IPS DF 6.9 (cell line): ENCODE results near the gene PROM1.
A peak's percentile ranks its signal among the peaks of the same experiment; 100 is the strongest.

ENCODE experiments used
- DNase-seq: peaks from one replicate; pipeline ENCODE4 v3.0.0-alpha.2; 2013; ENCODE audit warnings: low read depth, low spot score
- H3K27ac ChIP-seq: one replicate; pipeline ENCODE4 v1.5.1; 2013; ENCODE audit warnings: low read length, control low read depth
- H3K27me3 ChIP-seq: 2 replicates; pipeline ENCODE4 v1.6.1; 2013; ENCODE audit warnings: mild to moderate bottlenecking, low read length; ENCODE audit not compliant: control insufficient read depth, insufficient read depth
- H3K36me3 ChIP-seq: 2 replicates; pipeline ENCODE4 v1.6.1; 2013; ENCODE audit warnings: low read length; ENCODE audit not compliant: control insufficient read depth, insufficient read depth
- H3K4me1 ChIP-seq: 2 replicates; pipeline ENCODE4 v1.6.1; 2013; ENCODE audit warnings: low read length; ENCODE audit not compliant: control insufficient read depth, insufficient read depth
- H3K4me3 ChIP-seq: 2 replicates; pipeline ENCODE4 v1.5.1; 2013; ENCODE audit warnings: mild to moderate bottlenecking, low read length
- H3K9me3 ChIP-seq: 2 replicates; pipeline ENCODE4 v1.6.1; 2013; ENCODE audit warnings: low read length, inconsistent platforms; ENCODE audit not compliant: control insufficient read depth, insufficient read depth
- WGBS: extraction: QIAGEN DNeasy Blood & Tissue Kit; methylation state at CpG from one replicate; pipeline ENCODE4 v1.1.7; 2013; ENCODE audit warnings: mixed read lengths, missing lambda C conversion rate; ENCODE audit not compliant: insufficient read length, insufficient coverage; 5-methylcytosine and 5-hydroxymethylcytosine counted together

Gene PROM1

GRCh38 chr4:16083241-16084191, at the start of gene PROM1:
Gene PROM1 (minus strand): TSS chr4:16084023. CDS start chr4:16075906, 8,117 bp downstream.
- peak; percentile 54 for DNase-seq
- no CpG with 5 or more reads among the region's 81 CpGs for WGBS
- no peaks in the 10 kb centered on the region; the same call in 1 of the 2 replicates for H3K27me3 ChIP-seq
- no peaks in the 10 kb centered on the region for H3K9me3 ChIP-seq
- peaks cover 2% of the 10 kb centered on the region; the same call in 1 of the 2 replicates for H3K4me1 ChIP-seq
- peak within 1 kb of the TSS; percentile 77 for H3K4me3 ChIP-seq
- no peak within 1 kb of the TSS for H3K27ac ChIP-seq
- H3K36me3 ChIP-seq, result no peaks in the 10 kb centered on the region

- Histone ChIP-seq H3K4me3 (no peak overlapping the region), H3K9me3 (no peaks in the 10 kb centered on the region), H3K4me1 (no peaks in the 10 kb centered on the region), H3K27ac (no peak overlapping the region), H3K27me3 (no peaks in the 10 kb centered on the region), H3K36me3 (no peaks in the 10 kb centered on the region)
- WGBS, result no CpG with 5 or more reads among the region's 1 CpG
- DNase-seq, result no peak
Measured at GRCh38 chr4:16133406-16133805, 49.6 kb upstream of the PROM1 start.

- no peak overlapping the region for H3K4me3 ChIP-seq
- no peaks in the 10 kb centered on the region for H3K27me3 ChIP-seq
- H3K9me3 ChIP-seq, result no peaks in the 10 kb centered on the region
- no peaks in the 10 kb centered on the region for H3K4me1 ChIP-seq
- no peak for DNase-seq
- no peak overlapping the region for H3K27ac ChIP-seq
- H3K36me3 ChIP-seq, result no peaks in the 10 kb centered on the region
- WGBS, result no CpG with 5 or more reads among the region's 1 CpG
Measured at GRCh38 chr4:16131293-16131692, 47.5 kb upstream of the PROM1 start.

GRCh38 chr4:16129336-16129735, 45.5 kb upstream of the PROM1 start:
- Histone ChIP-seq H3K9me3 (no peaks in the 10 kb centered on the region), H3K27ac (no peak overlapping the region), H3K4me3 (no peak overlapping the region), H3K4me1 (no peaks in the 10 kb centered on the region), H3K36me3 (no peaks in the 10 kb centered on the region), H3K27me3 (no peaks in the 10 kb centered on the region)
- DNase-seq, result no peak
- no CpG with 5 or more reads among the region's 1 CpG for WGBS

- Histone ChIP-seq H3K36me3 (no peaks in the 10 kb centered on the region), H3K4me1 (no peaks in the 10 kb centered on the region), H3K27me3 (no peaks in the 10 kb centered on the region), H3K27ac (no peak overlapping the region), H3K9me3 (no peaks in the 10 kb centered on the region), H3K4me3 (no peak overlapping the region)
- WGBS, result no CpG with 5 or more reads among the region's 1 CpG
- no peak for DNase-seq
Measured at GRCh38 chr4:16126714-16127113, 42.9 kb upstream of the PROM1 start.

GRCh38 chr4:16125571-16126445, 42.0 kb upstream of the PROM1 start:
- Histone ChIP-seq H3K27me3 (no peaks in the 10 kb centered on the region), H3K4me1 (no peaks in the 10 kb centered on the region), H3K36me3 (no peaks in the 10 kb centered on the region), H3K9me3 (no peaks in the 10 kb centered on the region), H3K4me3 (no peak overlapping the region), H3K27ac (no peak overlapping the region)
- no peak for DNase-seq
- WGBS, result no CpG with 5 or more reads among the region's 8 CpGs

GRCh38 chr4:16124232-16124631, 40.4 kb upstream of the PROM1 start:
- WGBS, result no CpG with 5 or more reads among the region's 4 CpGs
- H3K27me3 ChIP-seq, result no peaks in the 10 kb centered on the region

GRCh38 chr4:16123356-16124084, 39.7 kb upstream of the PROM1 start:
- no peak overlapping the region for H3K4me3 ChIP-seq
- H3K27me3 ChIP-seq, result no peaks in the 10 kb centered on the region
- DNase-seq, result no peak
- H3K9me3 ChIP-seq, result no peaks in the 10 kb centered on the region
- H3K27ac ChIP-seq, result no peak overlapping the region
- no CpG with 5 or more reads among the region's 7 CpGs for WGBS
- H3K36me3 ChIP-seq, result no peaks in the 10 kb centered on the region
- no peaks in the 10 kb centered on the region for H3K4me1 ChIP-seq

More at GRCh38 chr4:16124232-16124631, 40.4 kb upstream of the PROM1 start:
- H3K9me3 ChIP-seq, result no peaks in the 10 kb centered on the region
- no peak for DNase-seq
- no peaks in the 10 kb centered on the region for H3K4me1 ChIP-seq
- no peak overlapping the region for H3K4me3 ChIP-seq
- no peaks in the 10 kb centered on the region for H3K36me3 ChIP-seq
- H3K27ac ChIP-seq, result no peak overlapping the region

- no CpG with 5 or more reads among the region's 5 CpGs for WGBS
- no peak for DNase-seq
- Histone ChIP-seq H3K4me1 (no peaks in the 10 kb centered on the region), H3K9me3 (no peaks in the 10 kb centered on the region), H3K27ac (no peak overlapping the region), H3K4me3 (no peak overlapping the region), H3K27me3 (no peaks in the 10 kb centered on the region), H3K36me3 (no peaks in the 10 kb centered on the region)
Measured at GRCh38 chr4:16122784-16123183, 39.0 kb upstream of the PROM1 start.

- DNase-seq, result no peak
- Histone ChIP-seq H3K27me3 (no peaks in the 10 kb centered on the region), H3K27ac (no peak overlapping the region), H3K36me3 (no peaks in the 10 kb centered on the region), H3K9me3 (no peaks in the 10 kb centered on the region), H3K4me3 (no peak overlapping the region), H3K4me1 (no peaks in the 10 kb centered on the region)
- no CpG with 5 or more reads among the region's 4 CpGs for WGBS
Measured at GRCh38 chr4:16122308-16122711, 38.5 kb upstream of the PROM1 start.
